RWPE1 (cell line): ENCODE results near the gene ZNF408.

Experiments
- CTCF ChIA-PET: fragments of 350-600 bp; sonication (Branson Sonifier 250); formaldehyde crosslinking; extraction: SDS; loops from one replicate; lab custom pipeline; 2021; lab: Yijun Ruan, JAX
- POLR2A ChIA-PET: fragments of 400-600 bp; formaldehyde crosslinking; extraction: SDS; loops from one replicate; lab custom pipeline; 2020; ENCODE audit warnings: antibody characterized with exemption; ENCODE audit not compliant: low non-redundant PET; lab: Yijun Ruan, JAX
- DNase-seq: peaks from one replicate; pipeline ENCODE4 v3.0.0; 2012; ENCODE audit warnings: low spot score
- H3K27ac ChIP-seq: fragments of 450-650 bp; 2 replicates; pipeline ENCODE4 v1.5.1; 2017
- CTCF ChIP-seq: fragments of 450-650 bp; conservative IDR thresholded peaks from 2 replicates; pipeline ENCODE4 v1.5.1; 2017; ENCODE audit warnings: low read depth, mild to moderate bottlenecking

ZNF408 gene

GRCh38 chr11:46745328-46745727, 44.5 kb downstream of the ZNF408 start:
- no peak for DNase-seq
- H3K27ac ChIP-seq: no peak overlapping the region
- CTCF ChIA-PET: no interaction called here
- TF ChIP-seq CTCF: no peak
- POLR2A ChIA-PET: no interaction called here

GRCh38 chr11:46745995-46746394, 45.2 kb downstream of the ZNF408 start:
- POLR2A ChIA-PET: no interaction called here
- TF ChIP-seq CTCF: no peak
- H3K27ac ChIP-seq: no peak overlapping the region
- no peak for DNase-seq
- CTCF ChIA-PET: interaction anchor here (0.7 kb wide), 1 partner anchor 67 kb away, joined by 3 read pairs; no protein-coding TSS in a partner anchor

- DNase-seq: no peak
- no peak overlapping the region for H3K27ac ChIP-seq
- CTCF ChIA-PET: interaction anchor here (0.6 to 0.7 kb wide), 2 partner anchors 20 to 33 kb away, joined by 3 read pairs; no protein-coding TSS in a partner anchor
- POLR2A ChIA-PET: interaction anchor here (0.6 kb wide), 1 partner anchor 68 kb away, joined by 3 read pairs; no protein-coding TSS in a partner anchor
- TF ChIP-seq CTCF: no peak
Measured at GRCh38 chr11:46747150-46747549, 46.3 kb downstream of the ZNF408 start.
